Anterior cingulate cortex (tissue), 58 donors: ENCODE results near the gene TMBIM4.

ENCODE experiments used
- DNase-seq, 58 donors: peaks; one replicate each; lab custom pipeline; 2025; lab: John Stamatoyannopoulos, UW

TMBIM4 gene

DNA sequence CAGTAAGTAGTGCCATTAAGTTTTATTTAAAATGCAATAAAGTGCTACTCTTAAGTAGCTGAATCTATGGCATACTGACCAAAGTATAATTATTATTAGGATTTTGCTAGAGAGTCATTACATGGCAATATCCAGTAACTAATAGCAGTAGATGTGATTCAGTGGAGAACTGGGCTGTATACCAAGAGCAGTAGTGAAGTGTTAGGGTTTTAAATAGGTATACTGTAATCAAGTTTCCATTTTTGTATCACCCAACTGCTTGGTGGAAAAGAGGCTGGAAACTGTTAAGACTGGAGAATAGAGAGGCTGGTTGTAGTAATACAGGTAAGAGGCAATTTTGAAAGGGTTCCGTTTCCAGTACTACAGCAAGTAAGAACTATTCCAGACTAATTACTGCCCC is 25.9 kb downstream of the TMBIM4 start:
- DNase-seq, result no peak

DNA sequence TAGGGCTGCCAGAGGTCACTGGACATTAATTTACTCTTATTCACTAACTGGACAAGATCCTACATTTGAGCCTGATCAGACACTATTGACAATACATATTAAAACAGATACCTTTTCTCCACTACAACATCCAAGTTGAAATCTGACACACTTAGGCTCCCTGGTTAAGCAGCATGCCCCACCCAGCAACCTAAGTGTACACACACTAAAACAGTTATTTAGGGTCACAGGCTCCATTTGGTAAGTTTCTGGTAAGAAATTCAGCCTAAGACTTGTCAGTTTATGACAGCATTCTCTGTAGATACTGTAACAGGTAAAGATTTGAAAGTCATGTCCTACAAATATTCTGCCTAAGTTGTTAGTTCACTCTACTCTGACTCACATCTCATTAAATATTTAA is 27.0 kb downstream of the TMBIM4 start:
- DNase-seq, result no peak

DNA sequence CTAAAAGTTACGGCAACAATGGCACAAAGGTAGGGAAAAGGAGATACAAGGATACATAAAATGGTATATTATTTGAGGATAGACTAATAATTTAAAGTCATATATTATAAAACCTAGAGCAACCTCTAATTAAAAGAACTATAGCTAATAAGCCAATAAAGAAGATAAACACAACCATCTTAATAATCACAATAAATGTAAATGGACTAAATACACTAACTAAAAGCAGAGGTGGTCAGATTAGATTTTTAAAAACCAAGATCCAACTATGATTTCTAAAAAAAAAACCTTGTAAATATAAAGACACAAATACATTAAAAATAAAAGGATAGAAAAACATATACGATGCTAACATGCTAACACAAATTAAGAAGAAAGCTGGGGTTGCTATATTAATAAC is 28.5 kb downstream of the TMBIM4 start:
- DNase-seq, result no peak

DNA sequence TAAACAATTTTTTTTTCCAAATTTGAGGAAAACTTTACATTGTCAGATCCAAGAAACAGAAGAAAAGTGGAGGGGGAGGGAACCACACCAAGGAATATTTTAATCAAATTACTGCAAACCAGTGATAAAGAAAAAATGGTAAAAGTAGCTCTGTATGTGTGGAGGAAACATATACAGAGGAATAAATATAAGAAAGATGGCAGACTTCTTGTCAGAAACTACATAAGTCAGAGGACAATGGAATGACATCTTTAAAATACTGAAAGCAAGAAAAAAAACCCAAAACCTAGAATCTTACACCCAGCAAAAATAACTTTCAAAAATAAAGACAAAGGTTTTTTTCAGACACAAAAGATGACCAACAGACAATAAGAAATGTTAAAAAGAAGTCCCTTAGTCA is 29.1 kb downstream of the TMBIM4 start:
- no peak for DNase-seq

DNA sequence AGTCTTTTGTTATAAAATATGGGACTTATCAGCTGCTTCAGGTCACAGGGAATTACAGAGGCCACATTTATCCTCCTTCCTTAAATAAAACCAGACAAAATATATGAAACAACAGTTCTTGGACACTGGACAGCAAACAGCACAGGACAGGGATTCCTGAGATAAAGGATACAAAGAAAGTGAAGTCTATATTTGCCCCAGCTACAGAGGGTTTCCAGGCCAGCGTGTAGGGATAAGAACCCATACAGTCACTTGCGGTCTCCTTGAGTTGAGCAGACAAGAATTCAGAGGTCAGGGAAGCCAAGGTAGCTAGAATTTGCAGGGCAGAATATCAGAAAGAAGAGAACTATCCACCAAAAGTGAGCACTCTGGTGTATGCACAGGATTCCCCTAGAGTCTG is 30.5 kb downstream of the TMBIM4 start:
- no peak for DNase-seq

DNA sequence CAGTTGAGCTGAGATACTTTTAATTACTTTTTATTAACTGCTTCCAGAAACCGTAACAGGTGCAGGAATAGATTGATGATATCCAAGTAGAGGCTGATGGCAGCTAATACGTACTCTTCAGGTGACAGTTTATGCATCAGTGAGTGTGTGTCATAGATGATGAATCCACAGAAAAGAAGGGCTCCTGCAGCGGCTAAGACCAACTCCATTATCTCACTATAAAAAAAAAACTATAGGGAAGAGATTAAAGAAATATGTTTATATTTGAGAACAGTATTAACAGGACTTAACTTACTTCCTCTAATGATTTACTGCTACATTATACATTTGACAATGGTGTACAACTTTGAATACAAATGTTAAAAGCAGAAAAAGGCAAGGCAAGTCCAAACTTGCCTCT is 31.9 kb downstream of the TMBIM4 start:
- no peak for DNase-seq

DNA sequence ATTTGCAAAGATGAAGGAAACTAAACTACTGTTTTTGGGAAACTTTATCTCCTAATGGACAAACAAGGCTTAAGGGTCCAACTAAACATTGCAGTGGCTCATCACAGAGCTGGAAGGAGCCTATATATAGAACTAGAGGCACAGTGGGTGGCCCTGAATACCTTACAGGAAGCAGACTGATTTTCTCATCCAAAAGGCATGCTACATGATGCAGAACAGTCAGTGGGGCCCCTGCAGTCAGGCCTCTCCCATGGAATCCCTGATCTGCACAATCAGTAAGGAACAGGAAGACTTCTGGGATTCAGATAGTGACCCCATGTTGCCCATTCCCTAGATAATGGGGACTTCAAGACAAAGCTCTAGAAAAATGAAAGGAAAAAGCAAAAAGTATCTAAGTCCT is 37.4 kb downstream of the TMBIM4 start:
- DNase-seq, result no peak

DNA sequence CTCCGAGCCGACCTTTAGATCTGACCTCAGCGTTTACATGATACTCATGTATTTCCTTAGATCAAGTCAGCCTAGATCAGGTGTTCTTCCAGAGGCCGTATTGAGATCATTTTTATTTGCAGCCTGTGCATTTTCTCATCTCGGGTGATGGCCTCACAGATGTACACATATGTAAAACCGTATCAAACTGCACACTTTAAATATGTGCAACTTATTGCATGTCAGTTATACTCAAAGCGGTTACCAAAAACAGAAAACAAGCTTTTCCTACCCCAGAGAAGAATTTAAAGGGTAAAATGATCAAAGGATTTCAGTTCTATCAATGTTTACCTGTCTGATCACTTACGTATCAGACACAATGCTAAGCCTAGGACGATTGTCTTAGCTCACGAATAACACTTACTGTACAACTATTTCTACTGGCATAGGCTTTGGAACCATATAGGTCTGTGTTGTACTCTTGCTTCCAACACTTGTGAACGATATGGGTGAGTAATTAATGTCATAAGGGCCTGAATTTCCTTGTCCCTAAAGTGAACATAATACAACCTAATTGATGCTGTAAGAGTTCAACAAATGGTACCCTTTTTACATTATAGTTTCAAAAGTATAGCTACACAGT is 38.6 kb downstream of the TMBIM4 start:
- DNase-seq, result no peak

DNA sequence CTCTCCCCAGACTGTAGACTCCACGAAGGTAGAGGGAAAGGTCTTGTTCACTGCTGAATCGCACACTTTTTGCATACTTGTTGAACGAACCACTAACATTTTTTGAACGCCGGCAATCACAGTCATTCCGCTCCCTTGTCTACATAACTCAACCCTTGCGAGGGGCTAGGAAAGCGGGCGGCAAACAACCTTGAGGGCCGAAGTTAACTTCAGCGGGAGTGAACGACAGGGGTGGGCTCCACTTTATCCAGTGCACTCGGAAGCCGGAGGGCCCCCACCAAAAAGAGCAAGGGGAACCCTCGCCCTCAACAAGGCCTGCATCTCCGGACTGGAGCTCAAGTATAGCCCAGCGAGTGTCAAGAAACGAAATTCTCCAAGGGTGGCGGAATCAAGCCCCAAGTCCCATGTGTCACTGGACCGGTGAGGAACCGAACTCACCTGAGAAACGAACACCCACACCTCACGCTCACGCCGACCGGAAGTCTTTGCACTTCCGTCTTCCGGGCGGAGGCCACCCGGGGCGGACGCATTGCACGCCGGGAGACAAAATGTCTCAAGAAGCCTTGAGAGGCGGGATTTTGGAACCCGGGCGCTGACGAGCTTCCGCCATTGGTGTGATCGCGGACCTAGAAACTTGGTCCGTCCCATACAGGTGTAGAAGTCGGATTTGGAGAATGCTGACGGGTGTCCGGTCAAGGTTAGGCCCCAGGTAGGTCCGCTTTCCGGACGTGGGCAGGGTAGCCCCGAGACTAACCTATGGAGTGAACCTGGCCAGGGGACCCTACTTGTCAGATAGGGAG is 39.3 kb downstream of the TMBIM4 start, which contains the start of gene LLPH:
Gene LLPH, minus strand, starts transcription at position 484 of the 800 bp plus-strand sequence. CDS start 1,644 bp downstream, outside the sequence.
- peak; percentile 11 to 91 (median 78) for DNase-seq

DNA sequence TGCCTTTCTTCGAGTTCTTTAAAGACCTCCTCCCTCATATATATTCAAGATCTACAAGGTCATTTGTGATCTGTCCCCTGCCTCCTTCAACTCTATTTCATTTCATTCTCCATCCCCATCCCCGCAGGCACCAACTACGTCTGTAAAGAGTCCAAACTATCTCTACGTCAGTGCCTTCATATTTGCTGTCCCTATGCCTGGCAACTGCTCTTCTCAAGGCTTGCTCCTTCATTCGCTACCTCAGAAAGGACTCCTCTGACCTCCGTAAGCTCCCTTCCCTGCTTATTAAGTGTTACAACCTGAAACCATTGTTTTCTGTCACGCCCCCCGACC is 39.9 kb downstream of the TMBIM4 start:
- DNase-seq, result peak in 1 of 58 donors; percentile 5

DNA sequence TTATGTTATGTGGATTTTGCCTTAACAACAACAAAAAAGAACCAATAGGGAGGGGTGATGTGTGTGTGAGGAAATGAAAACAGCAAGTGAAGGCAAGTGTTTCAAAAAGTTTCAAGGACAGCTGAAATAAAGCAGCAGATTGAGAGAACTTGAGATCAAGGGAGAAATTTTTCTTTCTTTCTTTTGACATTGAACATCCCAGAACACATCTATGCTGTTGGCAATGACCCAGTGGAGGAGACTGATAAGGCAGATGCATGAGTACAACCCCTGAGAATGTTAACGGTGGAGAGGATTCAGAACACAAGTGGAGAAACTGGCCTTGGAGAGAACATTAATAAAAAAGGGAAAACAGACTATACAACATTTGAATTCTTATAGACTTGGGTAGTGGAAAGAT is 42.1 kb downstream of the TMBIM4 start:
- no peak for DNase-seq

DNA sequence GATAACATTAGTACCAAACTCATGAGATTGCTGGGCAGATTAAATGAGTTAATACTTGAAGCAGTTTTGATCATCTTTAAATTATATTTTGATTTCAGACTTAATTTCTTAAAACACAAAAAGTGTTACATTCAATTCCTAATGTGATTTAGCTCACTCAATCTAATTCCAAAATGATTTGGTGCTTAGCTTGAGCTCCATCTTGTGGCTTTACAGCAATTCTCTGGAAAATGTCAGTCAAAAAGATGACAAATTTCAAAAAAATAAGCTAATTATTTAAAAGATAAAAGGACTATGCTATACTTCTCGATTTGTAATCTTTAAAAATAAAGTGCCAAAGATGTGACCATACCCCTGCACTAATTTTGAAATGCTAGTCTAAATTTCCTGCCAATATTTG is 49.3 kb downstream of the TMBIM4 start:
- DNase-seq, result no peak

DNA sequence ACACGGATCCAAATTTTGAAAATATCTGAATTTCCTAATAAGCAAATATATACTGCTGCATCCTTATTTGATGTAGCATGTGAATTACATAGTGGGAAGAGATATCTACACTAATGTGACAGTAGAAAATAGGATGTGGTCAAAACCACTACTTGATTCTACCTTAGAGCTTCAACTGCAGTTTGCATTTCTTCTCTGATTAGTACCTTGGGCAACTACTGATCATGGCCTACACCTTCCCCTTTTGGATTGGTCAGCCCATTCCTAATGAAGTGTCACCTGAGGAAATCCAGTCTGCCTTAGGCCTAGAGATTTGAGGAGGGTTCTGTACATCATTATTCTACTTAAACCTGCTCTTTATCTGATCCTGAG is 49.9 kb downstream of the TMBIM4 start:
- no peak for DNase-seq

DNA sequence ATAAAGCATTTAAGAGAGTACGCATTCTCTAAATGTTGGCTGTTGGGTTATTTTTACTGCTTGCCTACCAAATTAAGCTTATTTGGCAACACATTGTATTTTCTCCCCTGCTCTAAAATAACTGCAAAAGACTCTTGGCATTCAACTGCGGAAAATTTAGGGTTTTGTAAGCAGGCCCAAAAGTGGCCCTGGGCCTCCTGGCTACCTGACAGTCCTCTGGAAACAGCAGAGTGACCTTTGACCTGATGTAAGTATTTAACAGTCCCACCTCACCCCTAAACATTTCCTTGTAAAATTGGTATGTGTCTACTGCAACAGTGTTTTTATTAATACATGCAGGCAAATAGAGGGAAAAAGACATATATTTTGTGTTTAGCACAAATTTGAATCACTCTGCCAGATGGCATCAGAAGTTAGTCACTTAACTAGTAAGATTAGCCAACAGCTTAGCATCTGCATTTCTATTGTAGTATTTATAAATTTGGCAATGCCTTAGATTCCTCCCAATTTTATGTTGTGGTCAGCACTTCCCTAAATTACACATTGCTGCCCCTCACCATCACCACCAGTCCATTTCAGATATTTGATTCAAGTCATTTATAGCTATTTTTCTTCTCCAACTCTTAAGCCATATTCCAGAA is 50.4 kb downstream of the TMBIM4 start:
- no peak for DNase-seq

DNA sequence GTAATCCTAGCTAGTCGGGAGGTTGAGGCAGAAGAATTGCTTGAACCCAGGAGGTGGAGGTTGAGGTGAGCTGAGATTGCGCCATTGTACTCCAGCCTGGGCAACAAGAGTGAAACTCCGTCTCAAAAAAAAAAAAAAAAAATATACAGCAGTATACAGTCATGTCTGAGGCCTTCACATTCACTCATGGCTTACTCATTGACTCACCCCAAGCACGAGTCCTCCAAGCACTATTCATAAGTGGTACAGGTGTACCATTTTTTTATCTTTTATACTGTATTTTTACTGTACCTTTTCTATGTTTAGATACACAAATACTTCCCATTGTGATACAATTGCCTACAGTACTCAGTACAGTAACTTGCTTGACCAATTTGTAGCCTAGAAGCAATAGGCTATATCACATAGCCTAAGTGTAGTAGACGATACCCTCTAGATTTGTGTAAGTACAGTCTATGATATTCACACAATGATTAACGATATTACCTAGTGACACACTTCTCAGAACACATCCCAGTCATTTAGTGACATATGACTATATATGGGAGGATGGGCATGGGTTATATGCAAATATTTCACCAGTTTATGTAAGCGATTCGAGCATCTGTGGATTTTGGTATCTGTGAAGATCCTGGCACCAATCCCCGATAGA is 51.4 kb downstream of the TMBIM4 start:
- DNase-seq, result no peak

DNA sequence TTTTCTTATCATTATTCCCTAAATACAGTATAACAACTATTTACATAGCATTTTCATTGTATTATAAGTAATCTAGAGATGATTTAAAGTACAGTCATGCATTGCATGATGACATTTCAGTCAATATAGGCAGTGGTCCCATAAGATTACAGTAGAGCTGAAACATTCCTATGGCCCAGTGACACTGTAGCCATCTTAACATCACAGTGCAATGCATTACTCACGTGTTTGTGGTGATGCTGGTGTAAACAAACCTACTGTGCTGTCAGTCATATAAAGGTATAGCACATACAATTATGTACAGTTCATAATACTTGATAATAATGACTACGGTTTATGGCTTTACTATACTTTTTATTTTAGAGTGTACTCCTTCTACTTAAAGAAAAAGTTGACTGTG is 52.6 kb downstream of the TMBIM4 start:
- DNase-seq, result no peak

DNA sequence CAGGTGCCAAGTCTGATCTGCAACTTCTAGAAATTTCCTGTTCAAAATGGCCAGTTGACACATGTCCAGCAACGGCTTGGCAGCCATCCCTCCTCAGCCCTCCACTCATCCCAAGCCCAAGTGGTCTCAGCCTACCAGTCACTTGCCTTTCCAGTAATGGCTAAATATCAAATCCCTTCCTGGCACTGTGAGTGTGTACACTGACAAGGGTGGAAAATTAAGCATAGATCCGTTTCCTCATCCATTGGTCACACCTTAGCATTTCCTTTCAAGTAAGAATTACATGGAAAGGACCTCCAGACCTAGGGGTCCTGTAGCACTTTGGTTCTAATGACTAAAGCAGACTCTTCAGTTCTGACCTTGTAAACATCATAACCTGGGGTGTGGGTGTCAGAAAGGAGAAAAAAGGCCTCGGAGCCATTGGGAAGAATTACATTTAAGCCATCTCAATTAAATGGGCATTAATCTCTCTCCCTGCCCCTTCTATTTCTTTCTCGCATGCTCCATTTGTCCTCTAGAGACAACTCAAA is 54.7 kb downstream of the TMBIM4 start:
- no peak for DNase-seq

DNA sequence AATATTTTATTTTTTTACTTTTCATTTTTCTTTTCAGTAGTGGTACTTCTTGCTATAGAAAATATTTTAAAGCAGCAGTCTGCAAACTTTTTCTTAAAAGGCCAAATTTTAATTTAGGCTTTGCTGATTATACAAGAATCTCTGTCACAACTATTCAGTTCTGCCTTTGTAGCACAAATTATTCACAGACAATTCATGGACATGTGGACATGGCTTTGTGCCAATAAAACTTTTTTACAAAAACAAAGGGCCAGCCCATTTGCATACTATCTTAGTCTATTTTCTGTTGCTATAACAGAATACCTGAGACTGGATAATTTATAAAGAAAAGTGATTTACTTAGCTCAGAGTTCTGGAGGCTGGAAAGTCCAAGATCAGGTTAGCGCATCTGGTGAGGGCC is 56.3 kb downstream of the TMBIM4 start:
- no peak for DNase-seq

DNA sequence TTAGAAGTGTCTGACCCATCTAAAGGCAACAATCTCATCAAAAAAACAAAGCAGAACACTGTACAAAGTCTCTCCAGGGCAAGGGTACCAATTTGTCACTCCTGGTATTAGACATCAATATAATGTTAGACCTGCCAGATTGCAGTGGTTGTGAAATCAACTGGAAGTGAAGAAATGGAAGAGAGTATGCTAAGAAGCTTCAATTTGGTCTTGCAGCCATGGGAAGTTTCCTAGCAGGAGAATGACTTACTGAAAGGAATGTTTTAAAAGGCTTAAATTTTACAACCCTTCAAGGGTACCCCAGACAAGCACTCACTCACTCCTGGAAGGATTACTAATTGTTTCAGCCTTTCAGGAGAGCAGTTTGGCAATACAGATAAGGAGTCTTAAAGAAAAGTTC is 58.2 kb downstream of the TMBIM4 start:
- no peak for DNase-seq

DNA sequence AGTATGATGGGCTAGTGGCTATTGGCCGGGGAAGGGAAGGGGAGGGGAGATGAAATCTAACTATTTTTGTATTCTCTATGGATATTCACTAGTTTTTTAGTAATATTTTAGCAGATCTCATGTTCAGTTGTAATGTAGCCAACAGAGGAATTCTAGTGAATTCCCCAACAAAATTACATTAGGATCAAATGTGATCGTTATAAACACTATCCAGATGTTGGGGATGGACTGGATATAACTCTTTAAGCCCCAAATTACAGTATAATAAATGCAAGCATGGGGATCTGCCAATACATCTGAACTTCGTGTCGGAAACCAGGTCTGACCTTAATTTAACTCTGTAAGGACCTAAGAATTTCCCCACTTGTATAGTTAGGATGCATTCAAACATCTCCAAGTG is 60.7 kb downstream of the TMBIM4 start:
- DNase-seq, result no peak

DNA sequence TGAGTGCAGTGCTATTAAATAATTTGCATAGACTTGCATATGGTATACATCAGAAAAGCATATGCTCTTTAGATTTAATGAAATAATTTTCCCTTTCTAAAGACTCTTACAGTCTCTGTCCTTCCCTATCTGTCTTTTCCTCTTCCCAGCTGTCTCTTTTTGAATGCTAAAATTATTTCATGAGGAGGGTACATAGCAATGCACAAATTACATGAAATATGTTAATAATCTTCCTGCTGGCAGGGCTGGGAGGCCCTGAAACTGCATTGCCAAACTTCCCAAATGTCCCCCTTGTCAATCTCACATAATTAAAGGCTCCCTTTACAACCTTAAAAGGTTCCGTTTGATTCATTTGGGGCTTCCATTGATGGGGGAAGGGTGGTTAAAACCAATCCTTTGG is 61.4 kb downstream of the TMBIM4 start:
- DNase-seq, result no peak
